Heart left ventricle (tissue), 16 donors: ENCODE results near the gene LRRC26. TPM values are rescaled to one million over a fixed set of nuclear protein-coding genes. Genes with fewer than 3 reads are reported as not detected.

Source experiments
- ATAC-seq, 4 donors: fragments of 200-7000 bp; cut with Tn5 transposase; one replicate each; pipeline ENCODE4 v1.9.1; 2020 to 2022; ENCODE audit warnings: moderate library complexity in 4 of 4, mild to moderate bottlenecking in 3 of 4, moderate number of reproducible peaks in 1 of 4
- DNase-seq, 5 donors: peaks; one replicate each; pipeline ENCODE4 v3.0.0-alpha.2; 2020
- H3K27ac ChIP-seq, 12 donors: fragments of 200-600 bp; sonication (generic) in 4 of 12; one replicate each; pipeline versions ENCODE4 v1.5.0 to v1.8.0; 2016 to 2022; ENCODE audit warnings: mild to moderate bottlenecking in 2 of 12
- H3K27me3 ChIP-seq, 9 donors: fragments of 200-600 bp; sonication (generic) in 2 of 9; one replicate each; pipeline versions ENCODE4 v1.5.1 to v1.8.0; 2016 to 2022; ENCODE audit warnings: mild to moderate bottlenecking in 3 of 9
- H3K36me3 ChIP-seq, 9 donors: fragments of 200-600 bp; sonication (generic) in 2 of 9; one replicate each; pipeline versions ENCODE4 v1.5.0 to v1.8.0; 2018 to 2022; ENCODE audit warnings: mild to moderate bottlenecking in 2 of 9
- H3K4me1 ChIP-seq, 12 donors: fragments of 200-600 bp; sonication (generic) in 4 of 12; one replicate each; pipeline versions ENCODE4 v1.5.0 to v1.8.0; 2016 to 2022; ENCODE audit warnings: mild to moderate bottlenecking in 3 of 12
- H3K4me3 ChIP-seq, 12 donors: fragments of 200-600 bp; sonication (generic) in 4 of 12; one replicate each; pipeline versions ENCODE4 v1.5.0 to v1.8.0; 2017 to 2022; ENCODE audit warnings: mild to moderate bottlenecking in 9 of 12, moderate library complexity in 4 of 12
- H3K9me3 ChIP-seq, 12 donors: fragments of 200-600 bp; sonication (generic) in 4 of 12; one replicate each; pipeline versions ENCODE4 v1.5.0 to v1.8.0; 2016 to 2022; ENCODE audit warnings: mild to moderate bottlenecking in 1 of 12
- POLR2A ChIP-seq, 2 donors: fragments of 450-650 bp; IDR thresholded peaks; one replicate each; pipeline ENCODE4 v1.6.1; 2017; ENCODE audit warnings: antibody characterized with exemption in 2 of 2, mild to moderate bottlenecking in 2 of 2, moderate library complexity in 2 of 2
- WGBS, 4 donors: extraction: QIAGEN DNeasy Blood & Tissue Kit in 2 of 4; methylation state at CpG; one replicate each; pipeline versions ENCODE4 v1.1.5 to v1.1.7; 2013 to 2018; 5-methylcytosine and 5-hydroxymethylcytosine counted together
- intact Hi-C, 10 donors: fragments of 100-400 bp; cut with DNase I; formaldehyde crosslinking; loops; one replicate each; pipeline versions ENCODE4 v1.11.1 to v1.14.2; 2022
- polyA plus RNA-seq, 2 donors: library from polyadenylated mRNA; stranded (reverse); fragments of 200-250 nt; gene quantifications; one replicate each; pipeline ENCODE4 v1.2.3, GENCODE V29; 2013
- total RNA-seq, 9 donors: library from RNA; depleted of rRNA in 2 of 9; stranded (reverse); fragments of >200 nt in 2 of 9; fragmentation: NEBNext Ultra II Directional in 3 of 9; extraction: Animal tissue kit (Norgen Biotek cat#: 25700) in 3 of 9; gene quantifications; one replicate each; pipeline versions ENCODE4 v1.1.0 to v1.2.4, GENCODE V29; 2016 to 2023
- TF ChIP-seq, protein P1 (sequence below), 12 donors: fragments of 200-600 bp; sonication (generic) in 4 of 12; IDR thresholded peaks; one replicate each; pipeline versions ENCODE4 v1.5.0 to v1.8.0; 2018 to 2022; ENCODE audit warnings: antibody characterized with exemption in 12 of 12, mild to moderate bottlenecking in 5 of 12
- donor health status: ischemic (EF 13 %, LVEDD 7.1; RV severe dilation, severe dysfunction).
- donor health status: healthy with polysubstance abuse.
- donor health status: DM: no; HTN: yes; CAD: no.
- donor health status: DM: no; HTN: no; CAD: no.
- donor health status: ischemic (EF 25% LVEDD 6.9; RV normal size, moderate dysfunction).
- donor health status: ischemic (EF 25% LVEDD 5.7; RV mildly dilated, moderate dysfunction).
- donor health status: healthy.
- donor health status: DM: yes; HTN: yes; CAD: no.
- donor health status: ischemic (EF 35%, LVEDD 5.7; RV mildly dilated, moderate dysfunction).
- donor health status: nonischemic (EF 11% LVEDD 7.7; RV severe dilation, severe dysfunction).
- donor health status: DM: yes; HTN: yes; CAD: no.
- donor health status: PGD.
- donor health status: ischemic (EF 29% LVEDD 5.4; RV normal size, mild dysfunction).
- donor health status: nonischemic (EF 23%, LVEDD 6.1; RV moderate dilation, normal function).

Gene LRRC26
- total and polyA plus RNA-seq, 11 donors = not detected

DNA sequence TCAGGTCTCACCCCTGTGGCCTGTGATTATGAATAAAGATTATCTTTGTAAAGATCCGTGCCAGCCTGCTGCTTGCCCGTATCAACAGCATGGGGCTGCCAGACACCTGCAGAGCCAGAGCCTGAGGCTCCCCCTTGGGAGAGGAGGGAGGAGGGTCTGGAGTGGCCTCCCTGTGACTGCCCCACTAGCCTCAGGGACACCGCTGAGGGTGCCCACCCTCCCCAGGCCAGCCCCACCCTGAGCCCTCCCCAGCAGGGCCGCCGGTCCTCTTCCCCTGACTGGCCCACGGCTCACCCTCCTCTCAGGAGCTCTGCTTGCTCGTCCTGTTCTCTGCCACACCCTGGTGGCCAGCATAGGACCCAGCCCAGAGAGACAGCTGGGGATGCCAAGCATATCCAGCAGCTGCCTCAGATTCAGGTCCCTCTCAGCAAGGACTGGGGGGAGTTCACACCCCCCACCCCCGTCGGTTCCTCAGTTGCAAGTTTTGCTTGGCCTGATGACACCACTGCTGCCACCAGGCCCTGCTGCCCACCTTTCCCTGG lies 20.5 kb upstream of the LRRC26 start:
- Histone ChIP-seq H3K4me1 (peaks cover 18 to 84% (median 56%) of the 10 kb centered on the region in 12 donors), H3K36me3 (peaks cover 0 to 50% (median 32%) of the 10 kb centered on the region in 9 donors), H3K4me3 (peak overlapping the region in 2 of 12 donors; percentile 83 to 92), H3K27ac (peak overlapping the region in 8 of 12 donors; percentile 13 to 99 (median 98)), H3K9me3 (no peaks in the 10 kb centered on the region), H3K27me3 (no peaks in the 10 kb centered on the region)
- no peak for ATAC-seq
- TF ChIP-seq, protein P1, sequence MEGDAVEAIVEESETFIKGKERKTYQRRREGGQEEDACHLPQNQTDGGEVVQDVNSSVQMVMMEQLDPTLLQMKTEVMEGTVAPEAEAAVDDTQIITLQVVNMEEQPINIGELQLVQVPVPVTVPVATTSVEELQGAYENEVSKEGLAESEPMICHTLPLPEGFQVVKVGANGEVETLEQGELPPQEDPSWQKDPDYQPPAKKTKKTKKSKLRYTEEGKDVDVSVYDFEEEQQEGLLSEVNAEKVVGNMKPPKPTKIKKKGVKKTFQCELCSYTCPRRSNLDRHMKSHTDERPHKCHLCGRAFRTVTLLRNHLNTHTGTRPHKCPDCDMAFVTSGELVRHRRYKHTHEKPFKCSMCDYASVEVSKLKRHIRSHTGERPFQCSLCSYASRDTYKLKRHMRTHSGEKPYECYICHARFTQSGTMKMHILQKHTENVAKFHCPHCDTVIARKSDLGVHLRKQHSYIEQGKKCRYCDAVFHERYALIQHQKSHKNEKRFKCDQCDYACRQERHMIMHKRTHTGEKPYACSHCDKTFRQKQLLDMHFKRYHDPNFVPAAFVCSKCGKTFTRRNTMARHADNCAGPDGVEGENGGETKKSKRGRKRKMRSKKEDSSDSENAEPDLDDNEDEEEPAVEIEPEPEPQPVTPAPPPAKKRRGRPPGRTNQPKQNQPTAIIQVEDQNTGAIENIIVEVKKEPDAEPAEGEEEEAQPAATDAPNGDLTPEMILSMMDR (IDR thresholded peaks at IDR 0.05) = no peak
- no peak for TF ChIP-seq POLR2A (IDR thresholded peaks at IDR 0.05)
- DNase-seq = no peak
- 68 to 96% (median 70%) methylated on average over 2 to 9 of the region's 9 CpGs for WGBS, 4 donors
- intact Hi-C loops = loop anchor here in 1 of 10 donors (5.0 kb wide), 1 partner anchor 37 kb away; the partner anchor contains the start of genes CYSRT1 and RNF224

DNA sequence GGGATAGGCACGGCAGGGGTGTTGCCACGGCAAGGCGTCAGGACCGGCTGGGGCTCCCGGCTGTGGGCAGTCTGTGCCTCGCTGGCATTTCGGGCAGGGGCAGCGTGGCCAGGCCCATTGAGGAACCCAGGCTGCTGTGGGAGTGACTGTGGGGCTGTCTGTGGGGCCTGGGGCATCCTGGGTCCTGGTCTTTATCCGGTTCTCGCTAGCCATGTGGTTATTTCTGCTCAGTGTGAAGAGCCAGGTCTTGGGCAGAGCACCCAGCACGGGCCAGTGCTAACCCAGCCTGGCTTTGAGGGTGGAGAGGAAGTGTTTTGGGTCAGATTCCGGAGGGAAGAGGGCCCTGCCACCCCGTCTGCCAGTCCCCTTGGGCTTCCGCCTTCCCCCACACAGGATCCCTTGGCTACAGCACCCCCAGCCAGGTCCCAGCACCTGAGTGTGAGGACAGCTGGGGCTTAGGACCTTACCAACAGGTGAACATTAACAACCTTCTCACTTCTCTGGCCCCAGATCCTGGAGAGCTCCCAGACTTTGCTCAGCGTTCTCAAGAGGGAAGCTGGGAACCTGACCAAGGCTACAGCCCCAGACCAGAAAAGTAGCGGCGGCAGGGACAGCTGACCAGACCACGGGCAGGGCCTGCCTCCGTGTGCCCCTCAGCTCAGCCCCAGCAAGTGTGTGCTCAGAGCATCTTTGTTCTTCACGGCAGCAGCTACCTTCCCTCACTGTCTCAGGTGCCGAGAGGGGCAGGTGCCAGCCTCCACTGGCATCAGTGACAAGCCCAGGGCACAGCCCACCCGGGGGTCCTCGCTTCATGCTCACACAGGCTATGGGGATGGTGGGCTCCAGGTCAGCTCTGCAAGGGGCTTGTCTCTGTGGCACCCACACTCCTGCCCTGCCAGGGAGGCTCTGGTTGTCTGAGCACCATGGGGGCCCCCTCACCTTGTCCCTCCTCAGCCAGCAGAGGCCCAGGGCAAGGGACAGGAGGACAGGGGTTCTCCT lies 19.7 kb upstream of the LRRC26 start:
- DNase-seq (no peak), ATAC-seq (peak in 1 of 4 donors; percentile 6)
- intact Hi-C loops = loop anchor here (5.0 to 10.0 kb wide), 5 partner anchors 33 to 75 kb away; partner anchors contain the start of genes CYSRT1 (in 5 of the 10), RNF224 (in 5 of the 10), RNF208 (in 2 of the 10) and DPP7 (in 1 of the 10)
- TF ChIP-seq, protein P1 (IDR thresholded peaks at IDR 0.05) = no peak
- TF ChIP-seq POLR2A (IDR thresholded peaks at IDR 0.05) = no peak
- H3K9me3 ChIP-seq = no peaks in the 10 kb centered on the region
- peaks cover 18 to 84% (median 48%) of the 10 kb centered on the region in 12 donors for H3K4me1 ChIP-seq
- H3K36me3 ChIP-seq = peaks cover 0 to 57% (median 33%) of the 10 kb centered on the region in 9 donors
- peak overlapping the region; percentile 68 to 100 (median 90) for H3K4me3 ChIP-seq
- peak overlapping the region; percentile 92 to 99 (median 99) for H3K27ac ChIP-seq
- no peaks in the 10 kb centered on the region for H3K27me3 ChIP-seq
- 16 to 35% (median 24%) methylated on average over 17 to 23 of the region's 23 CpGs for WGBS, 4 donors

DNA sequence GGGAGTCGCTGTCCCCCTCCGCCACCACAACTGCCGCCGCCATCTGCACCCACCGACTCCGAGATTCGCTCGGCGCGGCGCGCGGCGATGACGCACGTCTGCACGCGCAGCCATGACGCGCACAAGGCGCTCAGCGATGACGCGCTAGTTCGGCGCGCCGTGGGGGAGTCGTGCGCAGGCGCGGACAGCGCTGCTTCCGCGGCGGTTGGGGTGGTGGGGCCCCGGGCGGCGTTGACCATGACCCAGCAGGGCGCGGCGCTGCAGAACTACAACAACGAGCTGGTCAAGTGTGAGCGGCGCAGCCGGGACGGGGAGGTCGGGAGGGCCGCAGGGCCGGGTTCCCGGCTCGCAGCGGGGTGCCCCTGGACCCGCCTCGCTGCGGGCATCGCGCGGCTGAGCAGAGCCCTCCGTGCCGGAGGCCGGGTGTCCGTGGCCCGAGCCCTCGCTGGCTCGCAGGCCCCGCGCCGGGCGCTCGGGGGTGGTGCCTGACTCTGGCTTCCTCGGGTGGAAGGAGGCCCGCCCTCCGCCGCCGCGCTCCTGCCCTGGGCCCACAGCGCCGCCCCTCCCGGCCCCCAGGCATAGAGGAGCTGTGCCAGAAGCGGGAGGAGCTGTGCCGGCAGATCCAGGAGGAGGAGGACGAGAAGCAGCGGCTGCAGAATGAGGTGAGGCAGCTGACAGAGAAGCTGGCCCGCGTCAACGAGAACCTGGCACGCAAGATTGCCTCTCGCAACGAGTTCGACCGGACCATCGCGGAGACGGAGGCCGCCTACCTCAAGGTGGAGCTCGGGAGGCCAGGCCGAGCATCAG lies 18.8 kb upstream of the LRRC26 start, which contains the start of the genes ANAPC2 and SSNA1:
Gene ANAPC2 (minus strand): TSS at position 71 of the 807 bp plus-strand sequence. CDS start 28 bp downstream, at position 43.
Gene SSNA1 (plus strand): TSS at position 187 of the 807 bp plus-strand sequence. CDS start 51 bp downstream, at position 238.
- ATAC-seq = peak; percentile 72 to 91 (median 90)

More for the DNA sequence above, 18.8 kb upstream of the LRRC26 start, which contains the start of the genes ANAPC2 and SSNA1:
- Histone ChIP-seq H3K4me3 (peak within 1 kb of the TSS; percentile 68 to 100 (median 90)), H3K4me1 (peaks cover 18 to 75% (median 42%) of the 10 kb centered on the region in 12 donors), H3K27ac (peak within 1 kb of the TSS; percentile 92 to 99 (median 99)), H3K27me3 (no peaks in the 10 kb centered on the region), H3K36me3 (peaks cover 0 to 60% (median 36%) of the 10 kb centered on the region in 9 donors), H3K9me3 (no peaks in the 10 kb centered on the region)
- TF ChIP-seq POLR2A (IDR thresholded peaks at IDR 0.05) = peak in 1 of 2 donors; percentile 95
- TF ChIP-seq, protein P1 (IDR thresholded peaks at IDR 0.05) = peak in 9 of 12 donors; percentile 16 to 42 (median 29)
- 0 to 1% (median 0%) methylated on average over 40 to 98 of the region's 98 CpGs for WGBS, 4 donors
- intact Hi-C loops = loop anchor here (1.0 to 10.0 kb wide), 7 partner anchors 12 to 74 kb away; partner anchors contain the start of genes CYSRT1 (in 4 of the 10), RNF224 (in 4 of the 10), RNF208 (in 2 of the 10) and DPP7 (in 1 of the 10)
- peak; percentile 91 to 97 (median 93) for DNase-seq
